Psoas muscle (tissue), 8 donors: ENCODE data around the gene FMNL2. TPM values are rescaled to one million over a fixed set of nuclear protein-coding genes. Genes with fewer than 3 reads are reported as not detected.

ENCODE experiments used
- ATAC-seq, 4 donors: fragments of 200-7000 bp; cut with Tn5 transposase; one replicate each; pipeline ENCODE4 v1.9.1; 2020; ENCODE audit warnings: moderate library complexity in 3 of 4, mild to moderate bottlenecking in 2 of 4
- DNase-seq, 2 donors: peaks; one replicate each; pipeline ENCODE4 v3.0.0-alpha.2; 2020
- H3K27ac ChIP-seq: fragments of 200-600 bp; one replicate; pipeline ENCODE4 v1.8.0; 2022
- H3K27me3 ChIP-seq, 3 donors: fragments of 200-600 bp in 1 of 3; one replicate each; pipeline versions ENCODE4 v1.6.1 to v1.8.0; 2013 to 2022; ENCODE audit warnings: low read length in 2 of 3, mild to moderate bottlenecking in 2 of 3, moderate library complexity in 1 of 3; ENCODE audit not compliant: insufficient read depth in 3 of 3
- H3K36me3 ChIP-seq, 2 donors: fragments of 200-600 bp in 1 of 2; one replicate each; pipeline versions ENCODE4 v1.6.1 to v1.8.0; 2013 to 2022; ENCODE audit warnings: low read depth in 1 of 2, mild to moderate bottlenecking in 1 of 2, moderate library complexity in 1 of 2; ENCODE audit not compliant: insufficient read depth in 1 of 2
- H3K4me1 ChIP-seq: fragments of 200-600 bp; one replicate; pipeline ENCODE4 v1.8.0; 2022
- H3K4me3 ChIP-seq: fragments of 200-600 bp; one replicate; pipeline ENCODE4 v1.8.0; 2022; ENCODE audit warnings: mild to moderate bottlenecking
- H3K9me3 ChIP-seq: fragments of 200-600 bp; one replicate; pipeline ENCODE4 v1.8.0; 2022
- CTCF ChIP-seq: fragments of 200-600 bp; IDR thresholded peaks from one replicate; pipeline ENCODE4 v1.8.0; 2022; ENCODE audit warnings: antibody characterized with exemption
- WGBS, 3 donors: extraction: QIAGEN DNeasy Blood & Tissue Kit; methylation state at CpG; one replicate each; pipeline versions ENCODE4 v1.1.6 to v1.1.7; 2013; 5-methylcytosine and 5-hydroxymethylcytosine counted together
- intact Hi-C, 2 donors: fragments of 100-400 bp; cut with DNase I; formaldehyde crosslinking; loops; one replicate each; pipeline versions ENCODE4 v1.11.0 to v1.14.2; 2022
- polyA plus RNA-seq, 3 donors: library from polyadenylated mRNA; stranded (reverse); fragments of 200-250 nt; gene quantifications; one replicate each; pipeline ENCODE4 v1.2.3, GENCODE V29; 2013
- total RNA-seq, 4 donors: library from RNA; stranded (reverse); fragmentation: NEBNext Ultra II Directional in 2 of 4; extraction: Animal tissue kit (Norgen Biotek cat#: 25700) in 2 of 4; gene quantifications; one replicate each; pipeline versions ENCODE4 v1.2.1 to v1.2.4, GENCODE V29; 2021 to 2023
- donor health status: healthy with polysubstance abuse.
- donor health status: DM: no; HTN: no; CAD: no; lungs with moderate emphysema.
- donor health status: Bipolar disorder and iron deficiency.
- donor health status: healthy.
- donor health status: DM: yes; HTN: yes; CAD: no.
- donor health status: DM: no; HTN: no; CAD: no.
- donor health status: DM: no; HTN: no; CAD: no.
- donor health status: DM: yes; HTN: yes; CAD: no.

Gene FMNL2
- total and polyA plus RNA-seq, 7 donors = 6.6 to 18.2 (median 11.0) TPM

DNA sequence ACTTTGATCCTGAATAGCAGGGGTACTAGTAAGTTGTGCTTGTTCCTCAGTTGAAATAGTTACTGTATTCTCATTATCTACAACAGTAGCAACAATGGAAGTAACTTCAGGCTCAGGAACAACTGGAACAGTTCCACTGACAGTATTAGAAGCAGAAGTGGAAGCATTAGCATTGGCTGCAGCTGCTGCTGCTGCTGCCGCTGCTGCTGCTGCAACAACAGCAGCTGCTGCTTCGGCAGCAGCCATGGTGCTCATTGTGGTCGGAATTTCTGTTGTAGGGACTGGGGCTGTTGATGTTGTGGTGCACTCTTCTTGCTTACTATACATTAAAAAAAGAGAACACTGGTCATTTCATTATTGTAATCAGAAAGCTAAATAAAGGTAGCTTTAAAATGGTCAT lies 341.5 kb downstream of the FMNL2 start:
- no peak for ATAC-seq
- intact Hi-C loops = no loop called here
- 53 to 70% (median 57%) methylated on average over 3 of the region's 3 CpGs for WGBS, 3 donors
- H3K9me3 ChIP-seq = no peaks in the 10 kb centered on the region
- DNase-seq = no peak
- no peak overlapping the region for H3K27ac ChIP-seq
- TF ChIP-seq CTCF = no peak
- peaks cover 2 to 100% of the 10 kb centered on the region in 2 donors for H3K36me3 ChIP-seq
- no peak overlapping the region for H3K4me3 ChIP-seq
- H3K27me3 ChIP-seq = no peaks in the 10 kb centered on the region
- no peaks in the 10 kb centered on the region for H3K4me1 ChIP-seq

- Histone ChIP-seq H3K9me3 (no peaks in the 10 kb centered on the region), H3K27me3 (no peaks in the 10 kb centered on the region), H3K27ac (no peak overlapping the region), H3K4me1 (no peaks in the 10 kb centered on the region), H3K36me3 (peaks cover 0 to 76% of the 10 kb centered on the region in 2 donors), H3K4me3 (no peak overlapping the region)
- ATAC-seq (no peak), DNase-seq (no peak)
- no peak for TF ChIP-seq CTCF
- 85 to 90% (median 87%) methylated on average over 2 of the region's 2 CpGs for WGBS, 3 donors
- intact Hi-C loops = no loop called here
These were observed 343.8 kb downstream of the FMNL2 start for GRCh38 chr2:152678808-152679207.

DNA sequence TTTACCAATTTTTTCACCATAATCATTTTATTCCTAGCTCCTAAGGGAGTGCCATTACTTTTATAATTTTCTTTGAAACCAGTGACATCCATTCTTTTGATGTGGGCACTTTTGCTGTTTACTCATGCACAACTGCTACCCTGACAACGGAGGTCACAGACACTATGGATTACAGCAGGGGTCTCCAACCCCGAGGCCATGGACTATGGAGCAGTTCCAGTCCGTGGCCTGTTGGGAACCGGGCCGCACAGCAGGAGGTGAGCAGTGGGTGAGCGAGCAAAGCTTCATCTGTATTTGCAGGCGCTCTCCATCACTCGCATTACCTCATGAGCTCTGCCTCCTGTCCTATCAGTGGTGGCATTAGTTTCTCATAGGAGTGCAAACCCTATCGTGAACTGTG lies 347.7 kb downstream of the FMNL2 start:
- Histone ChIP-seq H3K9me3 (no peaks in the 10 kb centered on the region), H3K27ac (no peak overlapping the region), H3K4me1 (no peaks in the 10 kb centered on the region), H3K36me3 (peaks cover 0 to 38% of the 10 kb centered on the region in 2 donors), H3K27me3 (no peaks in the 10 kb centered on the region), H3K4me3 (no peak overlapping the region)
- intact Hi-C loops = loop anchor here in 1 of 2 donors (5.0 kb wide), 1 partner anchor 35 kb away; the partner anchor contains the start of genes ARL6IP6 and PRPF40A
- no peak for TF ChIP-seq CTCF
- 90 to 96% (median 93%) methylated on average over 9 of the region's 9 CpGs for WGBS, 3 donors
- ATAC-seq = peak in 1 of 4 donors; percentile 19
- no peak for DNase-seq

- H3K36me3 ChIP-seq = peaks cover 0 to 30% of the 10 kb centered on the region in 2 donors
- intact Hi-C loops = loop anchor here in 1 of 2 donors (5.0 kb wide), 1 partner anchor 34 kb away; the partner anchor contains the start of genes ARL6IP6 and PRPF40A
- H3K27ac ChIP-seq = no peak overlapping the region
- no peak for TF ChIP-seq CTCF
- DNase-seq = no peak
- no peak for ATAC-seq
- no peaks in the 10 kb centered on the region for H3K9me3 ChIP-seq
- no peak overlapping the region for H3K4me3 ChIP-seq
- H3K4me1 ChIP-seq = no peaks in the 10 kb centered on the region
- H3K27me3 ChIP-seq = no peaks in the 10 kb centered on the region
These were observed 348.4 kb downstream of the FMNL2 start for GRCh38 chr2:152683400-152683799.

DNA sequence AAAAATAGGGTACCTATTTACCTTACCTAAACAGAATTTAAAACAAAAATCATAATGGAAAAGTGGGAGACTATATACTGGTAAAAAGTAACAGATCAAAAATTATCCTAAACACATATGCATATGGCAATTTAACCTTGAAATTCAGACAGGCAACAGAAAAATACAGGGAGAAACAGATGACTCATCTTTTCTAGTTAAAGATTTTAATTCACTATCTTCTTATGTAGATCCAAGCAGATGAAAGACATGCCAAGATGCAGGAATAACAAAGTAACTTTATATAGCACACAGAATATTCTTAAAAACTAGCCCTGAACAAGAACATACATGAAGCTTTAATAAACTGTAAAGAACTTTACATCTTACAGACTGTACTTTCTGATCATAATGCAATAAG lies 351.3 kb downstream of the FMNL2 start:
- no peak for DNase-seq
- Histone ChIP-seq H3K27ac (no peak overlapping the region), H3K4me3 (no peak overlapping the region), H3K36me3 (peaks cover 0 to 5% of the 10 kb centered on the region in 2 donors), H3K27me3 (no peaks in the 10 kb centered on the region), H3K9me3 (no peaks in the 10 kb centered on the region), H3K4me1 (no peaks in the 10 kb centered on the region)
- no peak for ATAC-seq
- TF ChIP-seq CTCF = no peak
- intact Hi-C loops = no loop called here
